ENCODE data around the gene CDK18.

DNA sequence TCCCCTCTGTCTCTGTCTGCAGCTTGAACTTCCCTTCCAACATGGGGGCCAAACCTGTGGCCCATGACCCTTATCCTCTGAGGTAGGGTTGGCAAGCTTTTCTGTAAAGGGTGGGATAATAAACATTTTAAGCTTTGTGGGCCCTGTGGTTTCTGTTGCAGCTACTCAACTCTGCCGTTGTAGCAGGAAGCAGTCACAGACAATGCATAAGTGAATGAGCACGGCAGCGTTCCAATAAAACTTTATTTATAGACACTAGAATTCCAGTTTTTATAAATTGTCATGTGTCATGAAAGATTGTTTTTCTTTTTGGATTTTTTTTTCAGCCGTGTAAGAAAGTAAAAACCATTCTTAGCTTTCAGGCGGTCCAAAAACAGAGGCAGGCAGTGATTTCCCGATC lies 18.2 kb upstream of the CDK18 start:
- no peak for TF ChIP-seq YY1 (IDR thresholded peaks at IDR 0.05; ENCODE audit: low read depth)
- TF ChIP-seq, protein P1, sequence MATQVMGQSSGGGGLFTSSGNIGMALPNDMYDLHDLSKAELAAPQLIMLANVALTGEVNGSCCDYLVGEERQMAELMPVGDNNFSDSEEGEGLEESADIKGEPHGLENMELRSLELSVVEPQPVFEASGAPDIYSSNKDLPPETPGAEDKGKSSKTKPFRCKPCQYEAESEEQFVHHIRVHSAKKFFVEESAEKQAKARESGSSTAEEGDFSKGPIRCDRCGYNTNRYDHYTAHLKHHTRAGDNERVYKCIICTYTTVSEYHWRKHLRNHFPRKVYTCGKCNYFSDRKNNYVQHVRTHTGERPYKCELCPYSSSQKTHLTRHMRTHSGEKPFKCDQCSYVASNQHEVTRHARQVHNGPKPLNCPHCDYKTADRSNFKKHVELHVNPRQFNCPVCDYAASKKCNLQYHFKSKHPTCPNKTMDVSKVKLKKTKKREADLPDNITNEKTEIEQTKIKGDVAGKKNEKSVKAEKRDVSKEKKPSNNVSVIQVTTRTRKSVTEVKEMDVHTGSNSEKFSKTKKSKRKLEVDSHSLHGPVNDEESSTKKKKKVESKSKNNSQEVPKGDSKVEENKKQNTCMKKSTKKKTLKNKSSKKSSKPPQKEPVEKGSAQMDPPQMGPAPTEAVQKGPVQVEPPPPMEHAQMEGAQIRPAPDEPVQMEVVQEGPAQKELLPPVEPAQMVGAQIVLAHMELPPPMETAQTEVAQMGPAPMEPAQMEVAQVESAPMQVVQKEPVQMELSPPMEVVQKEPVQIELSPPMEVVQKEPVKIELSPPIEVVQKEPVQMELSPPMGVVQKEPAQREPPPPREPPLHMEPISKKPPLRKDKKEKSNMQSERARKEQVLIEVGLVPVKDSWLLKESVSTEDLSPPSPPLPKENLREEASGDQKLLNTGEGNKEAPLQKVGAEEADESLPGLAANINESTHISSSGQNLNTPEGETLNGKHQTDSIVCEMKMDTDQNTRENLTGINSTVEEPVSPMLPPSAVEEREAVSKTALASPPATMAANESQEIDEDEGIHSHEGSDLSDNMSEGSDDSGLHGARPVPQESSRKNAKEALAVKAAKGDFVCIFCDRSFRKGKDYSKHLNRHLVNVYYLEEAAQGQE (IDR thresholded peaks at IDR 0.05; ENCODE audit: low read depth), result no peak
- TF ChIP-seq FOXM1 (IDR thresholded peaks at IDR 0.05; ENCODE audit: borderline replicate concordance, low read depth), result no peak
- no peak for TF ChIP-seq TAF1 (IDR thresholded peaks at IDR 0.05; ENCODE audit: low read depth)
- TF ChIP-seq RAD21 (IDR thresholded peaks at IDR 0.05; ENCODE audit: low read depth), result no peak
- no peak for TF ChIP-seq EGR1 (IDR thresholded peaks at IDR 0.05)
- TF ChIP-seq TCF12 (IDR thresholded peaks at IDR 0.05; ENCODE audit: low read depth), result no peak
- TF ChIP-seq NFIC (IDR thresholded peaks at IDR 0.05), result no peak
- TF ChIP-seq CEBPB (IDR thresholded peaks at IDR 0.05), result no peak
- no peak for TF ChIP-seq EP300 (IDR thresholded peaks at IDR 0.05; ENCODE audit: borderline replicate concordance)
- TF ChIP-seq, protein P2, sequence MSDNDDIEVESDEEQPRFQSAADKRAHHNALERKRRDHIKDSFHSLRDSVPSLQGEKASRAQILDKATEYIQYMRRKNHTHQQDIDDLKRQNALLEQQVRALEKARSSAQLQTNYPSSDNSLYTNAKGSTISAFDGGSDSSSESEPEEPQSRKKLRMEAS (IDR thresholded peaks at IDR 0.05), result no peak
- TF ChIP-seq ZBTB7A (IDR thresholded peaks at IDR 0.05; ENCODE audit: low read depth), result no peak
- no peak for TF ChIP-seq TEAD4 (IDR thresholded peaks at IDR 0.05)
- TF ChIP-seq USF1 (IDR thresholded peaks at IDR 0.05), result no peak
